Vagina (tissue), 2 donors: ENCODE results near the gene ZNF280D.

Experiments
- POLR2A ChIP-seq, 2 donors: fragments of 450-650 bp; IDR thresholded peaks; one replicate each; pipeline ENCODE4 v1.6.1; 2017; ENCODE audit warnings: antibody characterized with exemption in 2 of 2, mild to moderate bottlenecking in 2 of 2, moderate library complexity in 2 of 2
- TF ChIP-seq, protein P1 (sequence below), 3 experiments: fragments of 450-650 bp in 2 of 3; fragments of 200-600 bp in 1 of 3; sonication (generic) in 1 of 3; IDR thresholded peaks; one replicate each; pipeline ENCODE4 v1.5.1; 2017 to 2019; ENCODE audit warnings: antibody characterized with exemption in 3 of 3, mild to moderate bottlenecking in 2 of 3, moderate library complexity in 2 of 3

GRCh38 chr15:56731548-56731947, 1.8 kb downstream of the ZNF280D start:
- TF ChIP-seq, protein P1, sequence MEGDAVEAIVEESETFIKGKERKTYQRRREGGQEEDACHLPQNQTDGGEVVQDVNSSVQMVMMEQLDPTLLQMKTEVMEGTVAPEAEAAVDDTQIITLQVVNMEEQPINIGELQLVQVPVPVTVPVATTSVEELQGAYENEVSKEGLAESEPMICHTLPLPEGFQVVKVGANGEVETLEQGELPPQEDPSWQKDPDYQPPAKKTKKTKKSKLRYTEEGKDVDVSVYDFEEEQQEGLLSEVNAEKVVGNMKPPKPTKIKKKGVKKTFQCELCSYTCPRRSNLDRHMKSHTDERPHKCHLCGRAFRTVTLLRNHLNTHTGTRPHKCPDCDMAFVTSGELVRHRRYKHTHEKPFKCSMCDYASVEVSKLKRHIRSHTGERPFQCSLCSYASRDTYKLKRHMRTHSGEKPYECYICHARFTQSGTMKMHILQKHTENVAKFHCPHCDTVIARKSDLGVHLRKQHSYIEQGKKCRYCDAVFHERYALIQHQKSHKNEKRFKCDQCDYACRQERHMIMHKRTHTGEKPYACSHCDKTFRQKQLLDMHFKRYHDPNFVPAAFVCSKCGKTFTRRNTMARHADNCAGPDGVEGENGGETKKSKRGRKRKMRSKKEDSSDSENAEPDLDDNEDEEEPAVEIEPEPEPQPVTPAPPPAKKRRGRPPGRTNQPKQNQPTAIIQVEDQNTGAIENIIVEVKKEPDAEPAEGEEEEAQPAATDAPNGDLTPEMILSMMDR (IDR thresholded peaks at IDR 0.05): no peak
- TF ChIP-seq POLR2A (IDR thresholded peaks at IDR 0.05): no peak
